Activated T-cell treated with anti-CD3 and anti-CD28 coated beads for 48 hours (primary cell): ENCODE data around the gene IGFBP1.

Experiments used
- DNase-seq: peaks from one replicate; pipeline ENCODE4 v3.0.0-alpha.2; 2020; ENCODE audit warnings: low read depth

The IGFBP1 gene

DNA sequence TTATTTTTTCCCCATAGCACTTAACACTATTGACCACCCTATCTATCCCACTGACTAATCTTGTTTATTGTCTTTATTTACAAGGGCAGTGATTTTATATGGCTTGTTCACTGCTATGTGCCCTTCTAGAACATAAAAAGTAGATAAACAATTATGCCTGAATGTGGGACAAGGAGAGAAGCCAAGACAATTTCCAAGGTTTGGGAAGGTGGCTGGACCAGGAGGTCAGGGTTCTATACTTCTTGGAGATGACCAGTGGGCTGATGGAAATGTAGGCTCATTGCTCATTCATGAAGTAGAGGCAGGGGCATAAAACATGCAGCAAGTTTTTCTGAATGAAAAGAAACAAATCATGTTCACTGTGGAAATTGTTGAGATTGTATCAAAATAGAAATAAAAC lies 21.3 kb downstream of the IGFBP1 start:
- no peak for DNase-seq

DNA sequence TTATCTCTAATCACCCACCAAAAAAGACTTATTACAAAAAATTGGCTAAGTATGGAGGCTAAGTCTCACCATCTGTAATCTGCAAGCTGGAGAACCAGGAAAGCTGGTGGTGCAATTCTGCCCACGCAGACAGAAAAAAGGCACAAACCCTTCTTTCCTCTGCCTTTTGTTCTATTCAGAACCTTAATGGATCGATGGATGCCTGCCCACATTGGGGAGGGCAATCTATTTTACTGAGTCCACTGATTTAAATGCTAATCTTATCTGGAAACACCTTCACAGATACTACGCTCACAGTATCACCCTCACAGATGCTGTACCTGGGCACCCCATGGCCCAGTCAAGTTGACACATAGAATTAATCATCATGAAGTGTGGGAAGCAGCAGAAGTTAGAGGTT lies 22.6 kb downstream of the IGFBP1 start:
- no peak for DNase-seq

DNA sequence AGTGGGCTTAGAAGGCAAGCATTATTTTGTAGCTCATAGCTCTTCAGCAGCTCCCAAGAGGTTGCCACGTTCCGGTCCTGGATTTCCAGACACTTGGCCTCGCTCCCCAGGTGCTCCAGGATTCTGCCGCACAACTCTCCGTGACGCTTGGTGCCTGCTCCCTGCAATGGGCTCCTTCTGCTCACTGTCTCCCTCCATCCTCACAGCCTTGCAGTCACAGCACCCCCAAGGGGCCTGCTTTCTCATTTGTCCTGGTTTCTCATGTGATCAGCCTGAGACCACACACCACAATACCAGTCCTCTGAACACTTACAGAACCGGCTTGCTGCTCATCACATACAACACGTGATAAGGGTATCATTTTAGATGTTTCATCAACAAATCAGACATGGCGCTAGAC lies 23.0 kb downstream of the IGFBP1 start:
- DNase-seq: no peak

DNA sequence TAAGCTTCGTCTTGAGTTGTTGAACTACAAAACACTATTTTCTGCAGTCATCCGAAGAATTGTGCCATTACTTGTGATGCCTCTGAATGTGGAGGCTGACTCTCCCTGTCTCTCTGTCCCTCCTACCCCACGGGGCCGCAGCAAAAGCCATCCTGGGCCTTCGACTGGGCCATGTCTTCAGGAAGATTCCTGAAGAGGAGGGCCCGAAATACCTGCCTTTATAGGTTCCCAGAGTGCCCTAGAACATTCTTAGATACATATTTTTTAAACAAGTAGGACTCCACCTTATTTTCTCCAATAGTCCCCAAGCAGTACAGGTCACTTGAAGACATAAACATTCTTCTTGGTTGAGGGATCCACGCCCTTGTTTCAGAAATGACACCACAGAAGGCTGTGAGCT lies 24.7 kb downstream of the IGFBP1 start:
- no peak for DNase-seq

DNA sequence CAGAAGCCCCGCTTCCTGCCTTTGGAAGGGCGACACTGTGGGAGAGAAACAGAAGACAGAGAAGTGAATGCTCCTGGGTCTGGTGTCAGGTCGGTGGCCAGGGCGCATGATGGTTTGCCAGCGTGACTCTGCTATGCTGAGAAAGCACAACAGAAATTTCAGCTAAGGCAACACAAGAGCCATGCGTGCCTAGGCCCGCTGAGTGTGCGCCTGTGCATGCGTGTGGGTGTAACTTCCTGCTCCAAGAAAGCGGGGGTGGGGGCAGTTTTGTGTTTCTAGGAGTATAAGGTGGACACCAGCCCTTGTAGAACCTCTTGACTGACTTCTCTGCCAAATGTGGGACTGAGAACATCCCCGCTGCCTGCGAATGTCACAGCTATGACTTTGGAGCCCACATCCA lies 26.6 kb downstream of the IGFBP1 start:
- DNase-seq: no peak

DNA sequence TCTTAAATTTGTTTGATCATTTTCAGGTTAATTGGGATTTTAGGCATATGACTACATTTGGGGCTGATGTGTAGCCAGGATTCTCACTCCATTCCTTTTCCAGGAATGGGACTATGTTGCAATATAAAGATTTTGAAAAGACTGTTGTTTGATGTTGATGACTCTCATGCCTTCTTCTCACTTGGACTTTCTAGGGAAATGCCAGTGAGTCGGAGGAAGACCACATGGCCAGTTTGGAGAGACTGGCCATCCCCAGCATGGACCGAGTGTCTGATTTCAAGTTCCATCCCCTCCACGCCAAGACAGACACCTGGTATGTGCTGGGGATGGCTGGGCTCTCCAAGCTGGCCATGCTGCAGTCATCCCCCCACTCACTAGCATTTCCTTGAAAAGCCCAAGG lies 27.3 kb downstream of the IGFBP1 start:
- no peak for DNase-seq

DNA sequence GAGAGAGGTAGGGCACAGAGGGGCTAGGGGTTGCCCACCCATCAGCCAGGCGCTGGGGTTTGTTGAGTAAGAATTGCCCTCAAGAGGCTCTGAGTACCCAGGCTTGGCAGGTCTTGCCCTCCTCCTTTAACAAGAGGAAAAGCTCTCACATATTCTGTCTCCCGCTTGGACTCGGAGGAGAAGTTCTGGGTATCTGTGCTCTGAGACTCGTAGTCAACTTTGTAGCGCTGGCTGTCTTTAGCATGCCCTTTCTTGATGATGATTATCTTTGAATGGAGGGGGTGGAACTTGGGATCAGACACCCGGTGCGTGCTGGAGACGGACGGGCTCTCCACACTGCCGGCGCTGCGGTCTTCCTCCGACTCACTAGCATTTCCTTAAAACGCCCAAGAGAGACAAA lies 28.8 kb downstream of the IGFBP1 start:
- no peak for DNase-seq

DNA sequence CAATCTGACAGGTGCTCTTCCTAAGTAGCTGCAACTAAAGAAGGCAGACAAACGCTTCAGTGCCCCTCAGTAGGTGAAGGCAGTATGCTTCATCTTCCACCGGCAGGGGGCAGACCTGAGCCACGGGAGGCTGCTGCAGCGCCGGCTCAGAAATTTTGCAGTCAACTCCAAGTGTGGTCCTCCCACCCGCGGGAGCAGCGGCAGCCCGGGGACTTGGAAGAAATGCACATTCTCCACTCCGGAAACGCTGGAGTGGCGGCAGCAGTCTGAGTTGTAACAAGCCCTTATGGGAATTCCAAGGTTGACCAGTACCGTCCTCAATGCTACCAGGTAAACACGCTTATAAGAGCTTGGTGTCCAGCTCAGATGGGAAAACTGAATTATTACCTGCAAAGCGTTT lies 29.4 kb downstream of the IGFBP1 start:
- DNase-seq: peak; percentile 66

DNA sequence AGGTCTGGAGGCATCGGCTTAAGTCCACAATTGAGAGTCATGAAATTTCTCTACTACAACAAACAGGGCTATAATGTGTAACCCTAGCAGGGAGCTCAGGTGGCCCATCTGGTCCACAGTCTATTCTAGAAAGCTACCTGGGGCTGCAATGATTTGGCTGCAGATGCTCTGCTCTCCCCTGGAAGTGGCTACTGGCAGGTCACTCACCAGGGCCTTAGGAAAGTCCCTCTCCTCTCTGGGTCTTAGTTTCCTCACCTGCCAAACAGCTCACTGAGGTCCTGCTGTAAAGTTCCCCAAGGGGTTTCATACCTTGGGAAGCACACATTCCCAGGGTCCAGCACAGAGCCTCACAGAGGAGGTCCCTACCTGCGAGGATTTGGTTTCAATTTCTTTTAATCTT lies 30.3 kb downstream of the IGFBP1 start:
- DNase-seq: no peak

DNA sequence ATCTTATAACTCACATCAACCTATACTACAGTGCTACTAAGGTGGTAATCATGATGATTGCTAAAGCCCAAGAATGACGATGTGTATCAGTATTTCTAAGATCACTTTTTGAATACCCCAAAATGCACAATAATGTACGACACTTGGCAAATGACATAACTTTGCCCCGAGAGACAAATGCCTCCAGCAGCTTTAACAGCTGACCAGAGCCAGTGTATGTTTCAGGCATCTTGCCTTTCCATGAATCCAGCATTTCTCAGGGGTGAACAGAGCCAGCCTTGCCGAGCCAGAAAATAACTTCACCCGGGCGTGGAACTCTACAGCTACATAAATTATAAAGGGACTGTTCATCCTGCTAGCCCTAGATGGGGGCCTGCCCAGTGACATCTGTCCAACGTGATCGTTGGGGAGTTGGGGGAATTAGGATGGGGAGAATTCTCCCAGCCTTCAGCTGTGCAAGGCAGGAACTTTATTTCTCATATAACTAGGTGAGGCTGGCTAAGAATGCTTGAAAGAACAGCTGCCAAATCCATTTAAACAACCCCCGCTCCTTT lies 31.0 kb downstream of the IGFBP1 start:
- DNase-seq: no peak

DNA sequence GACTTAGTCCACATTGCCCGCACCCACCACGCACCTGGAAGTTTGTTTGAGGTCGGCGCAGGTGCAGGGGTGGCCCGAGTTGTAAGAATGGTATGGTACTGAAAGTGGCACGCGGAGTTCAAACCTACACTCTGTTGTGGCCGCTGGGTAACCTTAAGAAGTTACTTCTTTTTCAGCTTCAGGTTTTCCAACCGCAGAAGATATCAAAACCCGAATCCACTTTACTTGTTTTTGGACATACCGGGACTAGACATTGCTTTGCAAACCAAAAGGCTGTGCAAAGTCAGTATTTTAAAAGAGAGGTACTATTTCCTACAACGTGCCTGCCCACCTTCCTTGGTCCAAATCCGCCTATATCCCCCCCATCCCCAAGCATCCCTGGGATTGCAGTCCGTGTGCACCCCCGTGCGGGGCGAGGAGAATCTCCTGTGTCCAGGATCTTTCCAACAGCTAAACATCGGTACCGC lies 31.7 kb downstream of the IGFBP1 start:
- no peak for DNase-seq

DNA sequence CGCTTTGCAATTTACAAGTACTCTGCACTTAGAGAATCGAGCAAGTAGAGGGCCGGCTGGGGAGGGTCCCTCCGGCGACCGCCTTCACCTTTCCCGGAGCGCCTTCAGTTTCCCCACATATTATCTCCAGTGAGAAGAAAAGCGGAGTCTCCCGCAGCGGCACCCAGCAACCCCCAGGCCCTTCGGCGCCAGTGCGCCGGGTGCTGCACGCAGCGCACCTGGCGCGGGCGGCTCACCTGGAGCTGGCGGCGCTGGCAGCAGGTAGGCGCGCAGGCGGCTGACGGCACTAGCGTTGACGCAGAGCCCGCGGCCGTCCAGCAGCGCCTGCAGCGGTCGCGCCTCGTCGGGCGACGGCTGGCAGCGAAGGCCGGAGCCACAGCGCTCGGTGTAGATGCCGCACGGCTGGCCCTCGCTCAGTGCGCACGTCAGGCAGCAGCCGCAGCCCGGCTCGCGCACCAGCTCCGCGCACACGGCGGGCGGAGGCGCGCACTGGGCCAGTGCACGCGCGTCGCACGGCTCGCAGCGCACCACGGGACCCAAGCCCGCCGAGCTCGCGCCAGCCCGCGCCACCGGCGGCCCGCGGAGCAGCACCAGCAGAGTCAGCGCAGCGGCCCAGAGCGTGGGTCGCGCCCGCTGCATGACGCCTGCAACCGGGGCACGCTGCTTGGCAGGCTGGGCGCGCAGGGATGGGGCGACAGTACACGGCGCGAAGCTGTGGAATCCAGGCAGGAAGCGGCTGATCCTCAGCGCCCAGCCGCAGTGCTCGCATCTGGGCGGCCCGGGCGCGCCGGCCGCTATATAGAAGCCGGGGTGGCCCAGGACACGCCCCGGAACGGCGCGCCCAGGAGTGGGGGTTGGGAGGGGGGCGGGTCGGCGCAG lies 32.5 kb downstream of the IGFBP1 start, which contains the start of gene IGFBP3:
Gene IGFBP3 (minus strand): TSS at position 771 of the 879 bp plus-strand sequence. CDS start 132 bp downstream, at position 639.
- DNase-seq: no peak

DNA sequence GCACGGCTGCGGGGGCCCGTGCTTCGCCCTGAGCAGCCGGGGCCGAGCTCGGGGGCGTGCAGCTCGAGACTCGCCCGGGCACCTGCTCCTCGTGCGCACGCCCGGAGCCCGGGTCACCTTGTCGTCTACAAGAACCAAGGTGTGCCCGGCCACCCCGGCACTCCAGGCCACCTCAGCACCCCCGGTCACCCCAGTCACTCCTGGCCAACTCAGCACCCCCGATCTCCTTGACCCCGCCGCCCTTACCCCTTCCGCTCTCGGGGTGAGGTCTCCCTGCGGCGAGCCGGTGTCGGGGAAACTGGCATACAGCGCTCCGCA lies 33.1 kb downstream of the IGFBP1 start:
- DNase-seq: no peak

DNA sequence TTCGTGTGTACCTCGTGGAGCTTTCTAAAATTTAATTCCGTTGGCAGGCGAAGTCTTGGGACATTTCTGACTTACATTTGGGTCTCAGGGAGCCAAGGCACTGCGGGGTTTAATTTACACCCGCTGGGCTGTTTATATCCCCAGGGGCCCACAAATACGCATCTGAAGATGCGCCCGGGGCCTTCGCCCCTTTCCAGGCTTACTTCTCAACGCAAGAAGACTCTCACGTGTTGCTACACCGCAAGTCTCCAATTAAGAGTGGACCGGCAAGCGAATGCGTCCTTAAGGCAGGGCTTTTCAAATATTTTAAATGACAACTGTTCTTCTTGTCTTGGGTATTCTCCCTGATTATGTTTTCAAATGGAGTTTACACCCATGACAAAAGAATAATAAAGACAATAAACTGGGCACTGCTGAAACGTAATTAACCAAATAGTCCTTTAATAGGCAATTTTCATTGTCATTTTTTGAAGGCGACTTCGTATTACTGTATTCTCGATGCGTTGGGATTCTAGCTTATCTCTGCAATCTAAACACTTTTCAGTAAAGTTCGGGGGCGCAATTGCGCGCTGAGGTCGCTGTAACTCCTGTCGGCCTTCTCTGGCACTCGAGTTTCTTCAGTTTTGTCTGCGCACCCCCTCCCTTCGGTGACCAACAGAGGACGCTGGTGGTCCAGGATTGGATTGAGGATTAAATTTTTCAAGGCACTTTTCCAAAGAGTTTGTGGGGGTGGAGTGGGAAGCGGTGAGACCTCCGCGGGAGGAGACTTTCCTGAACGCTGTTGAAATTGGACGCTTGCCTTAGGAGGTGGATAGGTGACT lies 33.6 kb downstream of the IGFBP1 start:
- no peak for DNase-seq

DNA sequence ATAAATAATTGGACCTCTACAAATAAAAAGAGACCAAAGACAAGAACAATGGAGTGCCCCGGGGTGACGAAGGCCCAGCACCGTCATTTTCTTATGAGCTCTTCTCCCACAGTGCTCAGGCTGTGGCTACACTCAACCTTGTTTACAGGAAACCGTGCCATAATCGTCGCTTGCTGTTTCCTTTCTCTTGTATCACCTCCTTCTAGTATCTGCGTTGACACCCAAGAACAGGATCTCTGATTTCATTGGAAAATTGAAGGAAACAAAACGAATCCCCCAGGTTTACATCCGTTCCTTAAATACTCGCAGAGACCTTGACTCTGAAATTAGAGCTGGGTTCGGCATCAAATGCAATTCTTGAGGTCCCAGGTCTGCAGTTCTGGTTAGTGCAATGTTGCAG lies 34.5 kb downstream of the IGFBP1 start:
- no peak for DNase-seq

DNA sequence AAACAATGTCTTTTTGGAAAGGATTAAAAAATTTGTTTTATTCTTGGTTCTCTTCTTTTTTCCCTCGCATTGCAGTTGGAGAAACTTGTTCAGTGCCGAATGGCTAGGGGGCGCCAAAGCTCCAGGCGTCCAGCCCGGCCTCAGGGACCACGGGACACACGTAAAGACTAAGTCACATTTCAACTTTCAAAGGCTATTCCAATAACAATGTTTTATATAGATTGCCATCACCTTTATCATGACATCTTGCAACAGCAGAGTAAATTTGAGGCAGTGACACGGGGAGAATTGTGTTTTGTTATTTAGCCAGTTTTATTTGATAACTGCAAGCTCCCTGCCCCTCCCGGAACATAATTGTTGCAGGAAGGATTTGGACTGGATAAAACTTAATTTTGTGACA lies 35.0 kb downstream of the IGFBP1 start:
- DNase-seq: peak; percentile 52

DNA sequence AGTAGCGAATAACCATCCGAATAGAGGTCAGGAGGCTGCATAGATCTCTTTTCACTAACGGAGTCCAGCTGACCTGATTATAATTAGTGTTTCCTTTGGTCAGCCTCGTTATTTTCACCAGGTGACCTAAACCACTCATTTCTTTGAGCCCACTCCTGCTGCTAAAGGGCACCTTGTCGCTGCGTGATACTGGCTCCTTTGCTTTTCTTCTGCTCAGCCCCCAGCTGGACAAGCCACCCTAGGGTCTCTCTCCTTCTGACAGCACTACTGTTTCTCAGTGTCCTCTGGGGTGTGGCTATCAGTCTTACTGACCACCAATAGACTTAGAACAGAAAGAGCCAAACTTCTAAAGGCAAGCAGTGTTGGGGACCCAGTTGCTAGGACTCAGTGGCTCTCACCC lies 35.5 kb downstream of the IGFBP1 start:
- no peak for DNase-seq

DNA sequence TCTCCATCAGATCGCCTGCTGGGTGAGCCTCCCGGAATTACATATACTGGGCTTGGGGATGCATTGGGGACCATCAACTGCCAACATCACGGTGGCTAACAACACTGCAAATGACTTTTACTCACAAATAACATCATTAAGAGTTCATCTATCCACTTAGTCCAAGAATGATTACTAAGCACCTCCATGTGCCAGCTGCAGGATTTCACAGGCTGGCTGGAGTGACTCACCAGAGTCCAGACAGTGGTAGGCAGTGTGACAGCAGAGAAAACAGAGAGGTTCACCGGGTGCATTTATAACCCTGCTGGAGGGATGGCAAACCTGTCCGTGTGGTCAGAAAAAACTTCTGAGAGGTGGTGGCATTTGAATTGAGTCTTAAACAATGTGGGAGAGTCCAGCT lies 36.0 kb downstream of the IGFBP1 start:
- DNase-seq: no peak

DNA sequence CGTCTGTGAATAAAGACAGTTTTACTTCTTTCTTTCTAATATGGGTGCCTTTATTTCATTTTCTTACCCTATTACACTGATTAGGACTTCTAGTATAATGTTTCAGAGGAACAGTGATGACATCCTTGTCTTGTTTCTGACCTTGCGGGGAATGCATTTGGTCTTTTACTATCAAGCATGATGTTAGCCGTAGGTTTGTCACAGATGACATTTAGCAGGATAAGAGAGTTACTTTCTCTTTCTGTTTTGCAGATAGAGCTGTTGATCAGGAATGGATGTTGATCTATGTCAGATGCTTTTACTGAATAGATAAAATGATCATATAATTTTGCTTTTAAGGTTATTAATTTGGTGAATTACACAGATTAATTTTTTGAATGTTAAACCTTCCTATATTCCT lies 39.4 kb downstream of the IGFBP1 start:
- no peak for DNase-seq

DNA sequence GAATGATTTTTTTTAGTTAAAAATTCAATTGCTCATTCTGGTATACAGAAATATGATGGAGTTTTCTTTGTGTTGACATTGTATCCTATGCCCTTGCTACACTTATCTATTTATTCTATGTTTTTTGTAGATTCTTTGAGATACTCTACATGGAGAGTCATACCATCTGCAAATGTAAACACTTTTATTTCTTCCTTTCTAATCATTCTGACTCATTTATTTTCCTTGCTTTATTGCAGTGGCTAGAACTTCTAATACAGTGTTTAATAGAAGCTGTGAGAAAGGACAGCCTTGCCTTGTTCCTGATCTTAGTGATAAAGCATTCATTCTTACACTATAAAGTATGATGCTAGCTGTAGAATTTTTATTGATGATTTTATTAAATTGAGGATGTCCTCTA lies 42.7 kb downstream of the IGFBP1 start:
- DNase-seq: no peak

DNA sequence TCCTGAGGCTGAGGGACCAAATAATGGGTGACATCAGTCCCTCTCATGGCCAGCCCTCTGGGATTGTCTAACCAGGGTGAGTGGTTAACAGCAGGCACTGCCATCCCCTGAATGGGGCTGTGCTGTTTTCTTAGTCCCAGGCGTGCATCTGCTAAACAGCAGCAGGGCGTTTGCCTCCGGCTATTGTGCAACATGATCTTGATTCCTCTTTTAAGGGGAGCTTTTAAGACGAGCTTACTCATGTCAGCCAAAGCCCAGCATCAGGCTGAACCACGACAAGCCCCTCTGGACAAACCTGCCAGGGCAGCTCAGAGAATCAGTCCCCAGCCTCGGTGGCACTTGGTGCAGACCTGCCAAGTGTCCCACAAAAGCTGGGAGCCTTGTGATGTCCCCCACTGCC lies 49.0 kb downstream of the IGFBP1 start:
- no peak for DNase-seq

DNA sequence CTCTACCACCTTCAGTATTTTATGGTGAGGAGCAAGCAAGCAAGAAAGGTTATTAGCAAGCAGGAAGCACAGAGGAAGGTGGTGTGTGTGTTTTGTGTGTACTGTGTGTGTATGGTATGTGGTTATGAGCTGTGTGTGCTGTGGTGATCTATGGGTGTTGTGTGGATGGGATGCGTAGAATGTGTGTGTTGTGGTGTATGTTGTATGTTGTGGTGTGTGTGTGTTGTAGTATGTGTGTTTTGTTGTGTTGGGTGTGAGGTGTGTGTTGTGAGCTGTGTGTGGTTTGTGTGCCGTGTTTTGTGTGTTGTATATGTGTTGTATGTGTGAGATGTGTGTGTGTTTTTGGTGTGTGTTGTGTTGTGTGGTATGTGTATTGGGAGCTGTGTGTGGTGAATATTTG lies 49.6 kb downstream of the IGFBP1 start:
- no peak for DNase-seq
